Mammary epithelial cell (primary cell): ENCODE results near the gene ZDHHC22.
A peak's percentile ranks its signal among the peaks of the same experiment; 100 is the strongest.

Experiments used
- CTCF ChIP-seq, 2 donors: IDR thresholded peaks in 1 of 2; conservative IDR thresholded peaks in 1 of 2; 2 replicates each; pipeline ENCODE4 v1.5.1; 2011 to 2012; ENCODE audit warnings: inconsistent platforms in 2 of 2, low read length in 2 of 2, mild to moderate bottlenecking in 2 of 2, control low read depth in 1 of 2, low read depth in 1 of 2; ENCODE audit not compliant: insufficient read depth in 1 of 2; ENCODE audit errors: extremely low read depth in 1 of 2
- EZH2 ChIP-seq: IDR thresholded peaks from 2 replicates; pipeline ENCODE4 v1.6.1; 2012; ENCODE audit warnings: low read length, inconsistent platforms, borderline replicate concordance

- TF ChIP-seq CTCF (conservative IDR thresholded peaks at IDR 0.05 in 1 of 2, IDR thresholded peaks at IDR 0.05 in 1 of 2; ENCODE audit: extremely low read depth in 1 of 2, insufficient read depth in 1 of 2, low read depth in 1 of 2, low read length in 2 of 2) = peak; percentile 34 to 42
- TF ChIP-seq EZH2 = no peak
Observed at GRCh38 chr14:77124345-77125280, 17.0 kb downstream of the ZDHHC22 start.
